CD4-positive, alpha-beta T cell treated with Interleukin-17A for 4 hours (primary cell): ENCODE results near the gene PLS1.
"Not testable (repeated sequence)": the region's sequence is repeated elsewhere in the genome, so short reads cannot be mapped to it uniquely, and the experiment has no call there.

Source experiments
- DNase-seq: peaks from one replicate; pipeline ENCODE4 v3.0.0-alpha.2; 2020; ENCODE audit warnings: mixed read lengths

The PLS1 gene

GRCh38 chr3:142596726-142597088, 514 bp downstream of the PLS1 start:
- DNase-seq = no peak

GRCh38 chr3:142597906-142598305, 1.7 kb downstream of the PLS1 start:
- no peak for DNase-seq

- DNase-seq = no peak
These were observed 5.5 kb downstream of the PLS1 start for GRCh38 chr3:142601713-142602112.

GRCh38 chr3:142602619-142603385, 6.6 kb downstream of the PLS1 start:
- no peak for DNase-seq

- DNase-seq = not testable (repeated sequence)
These were observed 7.2 kb downstream of the PLS1 start for GRCh38 chr3:142603386-142603705.

GRCh38 chr3:142604940-142605339, 8.7 kb downstream of the PLS1 start:
- DNase-seq = no peak

GRCh38 chr3:142608631-142609030, 12.4 kb downstream of the PLS1 start:
- no peak for DNase-seq

GRCh38 chr3:142609136-142609535, 12.9 kb downstream of the PLS1 start:
- DNase-seq = no peak

GRCh38 chr3:142611206-142611605, 15.0 kb downstream of the PLS1 start:
- DNase-seq = no peak

- no peak for DNase-seq
These were observed 17.3 kb downstream of the PLS1 start for GRCh38 chr3:142613491-142613890.

GRCh38 chr3:142614059-142614626, 17.9 kb downstream of the PLS1 start:
- DNase-seq = no peak

GRCh38 chr3:142615171-142615570, 19.0 kb downstream of the PLS1 start:
- DNase-seq = no peak

GRCh38 chr3:142618917-142619461, 22.8 kb downstream of the PLS1 start:
- DNase-seq = no peak

- no peak for DNase-seq
These were observed 26.2 kb downstream of the PLS1 start for GRCh38 chr3:142622405-142622804.

GRCh38 chr3:142623194-142623593, 27.0 kb downstream of the PLS1 start:
- no peak for DNase-seq

- DNase-seq = no peak
These were observed 28.4 kb downstream of the PLS1 start for GRCh38 chr3:142624341-142625152.

GRCh38 chr3:142625153-142625440, 28.9 kb downstream of the PLS1 start:
- DNase-seq = no peak

GRCh38 chr3:142626971-142627370, 30.8 kb downstream of the PLS1 start:
- DNase-seq = no peak

- no peak for DNase-seq
These were observed 32.6 kb downstream of the PLS1 start for GRCh38 chr3:142628801-142629200.

- DNase-seq = no peak
These were observed 36.9 kb downstream of the PLS1 start for GRCh38 chr3:142633073-142633472.

- no peak for DNase-seq
These were observed 39.9 kb downstream of the PLS1 start for GRCh38 chr3:142636050-142636449.

GRCh38 chr3:142636664-142637063, 40.5 kb downstream of the PLS1 start:
- no peak for DNase-seq

- DNase-seq = no peak
These were observed 42.1 kb downstream of the PLS1 start for GRCh38 chr3:142638291-142638690.

- DNase-seq = no peak
These were observed 45.3 kb downstream of the PLS1 start for GRCh38 chr3:142641504-142641903.
